ENCODE data around the gene COG5. TPM values are rescaled to one million over a fixed set of nuclear protein-coding genes. Genes with fewer than 3 reads are reported as not detected.
A peak's percentile ranks its signal among the peaks of the same experiment; 100 is the strongest.

COG5 gene
- polyA plus RNA-seq, 1 of the 3 experiments (the other 2 are of a cell fraction) = 21.2 TPM

DNA sequence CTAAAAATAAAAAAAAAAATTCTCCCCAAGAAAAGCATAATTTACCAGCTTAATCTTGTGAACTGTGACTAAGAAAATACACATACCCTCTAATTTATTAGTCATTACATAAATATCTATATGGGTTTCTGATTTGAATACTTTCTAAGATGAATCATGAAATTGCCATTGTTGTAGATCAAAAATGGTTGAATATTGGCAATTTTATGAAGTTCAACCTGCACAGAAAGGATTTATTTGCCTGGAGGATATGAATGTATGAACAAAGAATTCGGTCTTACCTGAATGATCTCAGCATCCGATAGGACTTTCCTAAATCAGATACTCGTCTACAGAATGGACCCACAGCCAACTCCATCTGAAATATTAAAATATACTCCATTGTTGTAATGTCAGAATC lies 333.4 kb downstream of the COG5 start (continued):
- TF ChIP-seq, protein P1, sequence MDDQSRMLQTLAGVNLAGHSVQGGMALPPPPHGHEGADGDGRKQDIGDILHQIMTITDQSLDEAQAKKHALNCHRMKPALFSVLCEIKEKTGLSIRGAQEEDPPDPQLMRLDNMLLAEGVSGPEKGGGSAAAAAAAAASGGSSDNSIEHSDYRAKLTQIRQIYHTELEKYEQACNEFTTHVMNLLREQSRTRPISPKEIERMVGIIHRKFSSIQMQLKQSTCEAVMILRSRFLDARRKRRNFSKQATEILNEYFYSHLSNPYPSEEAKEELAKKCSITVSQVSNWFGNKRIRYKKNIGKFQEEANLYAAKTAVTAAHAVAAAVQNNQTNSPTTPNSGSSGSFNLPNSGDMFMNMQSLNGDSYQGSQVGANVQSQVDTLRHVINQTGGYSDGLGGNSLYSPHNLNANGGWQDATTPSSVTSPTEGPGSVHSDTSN (IDR thresholded peaks at IDR 0.05) = no peak
- no peak for TF ChIP-seq GATA2 (CRISPR knock-in tag; IDR thresholded peaks at IDR 0.05)
- no peak for TF ChIP-seq NRF1 (IDR thresholded peaks at IDR 0.05; ENCODE audit: low read depth, low read length)
- TF ChIP-seq FOSL2 (IDR thresholded peaks at IDR 0.05; ENCODE audit: borderline replicate concordance, low read depth) = peak; percentile 72
- TF ChIP-seq, protein P2, sequence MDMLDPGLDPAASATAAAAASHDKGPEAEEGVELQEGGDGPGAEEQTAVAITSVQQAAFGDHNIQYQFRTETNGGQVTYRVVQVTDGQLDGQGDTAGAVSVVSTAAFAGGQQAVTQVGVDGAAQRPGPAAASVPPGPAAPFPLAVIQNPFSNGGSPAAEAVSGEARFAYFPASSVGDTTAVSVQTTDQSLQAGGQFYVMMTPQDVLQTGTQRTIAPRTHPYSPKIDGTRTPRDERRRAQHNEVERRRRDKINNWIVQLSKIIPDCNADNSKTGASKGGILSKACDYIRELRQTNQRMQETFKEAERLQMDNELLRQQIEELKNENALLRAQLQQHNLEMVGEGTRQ (IDR thresholded peaks at IDR 0.05; ENCODE audit: borderline replicate concordance, low read depth, low read length) = no peak
- TF ChIP-seq RXRA (IDR thresholded peaks at IDR 0.05; ENCODE audit: borderline replicate concordance, low read depth) = no peak
- TF ChIP-seq ELF1 (IDR thresholded peaks at IDR 0.05) = no peak
- TF ChIP-seq JUND (IDR thresholded peaks at IDR 0.05) = peak; percentile 79
- TF ChIP-seq NFIC (IDR thresholded peaks at IDR 0.05; ENCODE audit: borderline replicate concordance) = no peak
- TF ChIP-seq RAD21 (IDR thresholded peaks at IDR 0.05; ENCODE audit: low read length) = no peak
- TF ChIP-seq FOXJ3 (CRISPR knock-in tag; IDR thresholded peaks at IDR 0.05) = no peak

DNA sequence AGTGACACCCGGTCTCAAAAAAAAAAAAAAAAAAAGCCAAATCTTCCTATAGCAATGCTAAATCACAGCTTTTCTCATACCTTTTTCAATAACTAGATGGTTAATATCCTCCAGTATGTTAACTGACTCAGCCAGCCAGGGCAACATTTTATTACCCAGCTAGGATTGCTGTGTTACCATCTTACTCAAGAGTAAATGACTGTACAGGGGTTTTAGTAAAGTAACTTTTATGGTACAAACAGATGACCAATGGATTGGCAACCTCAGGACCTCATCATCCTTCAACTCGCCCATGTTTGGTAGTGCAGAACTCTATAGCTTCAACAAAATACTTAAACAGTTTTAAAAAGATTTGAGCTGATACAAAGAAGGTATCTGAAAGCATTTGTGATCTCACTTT lies 335.4 kb downstream of the COG5 start:
- TF ChIP-seq, protein P3, sequence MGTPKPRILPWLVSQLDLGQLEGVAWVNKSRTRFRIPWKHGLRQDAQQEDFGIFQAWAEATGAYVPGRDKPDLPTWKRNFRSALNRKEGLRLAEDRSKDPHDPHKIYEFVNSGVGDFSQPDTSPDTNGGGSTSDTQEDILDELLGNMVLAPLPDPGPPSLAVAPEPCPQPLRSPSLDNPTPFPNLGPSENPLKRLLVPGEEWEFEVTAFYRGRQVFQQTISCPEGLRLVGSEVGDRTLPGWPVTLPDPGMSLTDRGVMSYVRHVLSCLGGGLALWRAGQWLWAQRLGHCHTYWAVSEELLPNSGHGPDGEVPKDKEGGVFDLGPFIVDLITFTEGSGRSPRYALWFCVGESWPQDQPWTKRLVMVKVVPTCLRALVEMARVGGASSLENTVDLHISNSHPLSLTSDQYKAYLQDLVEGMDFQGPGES (IDR thresholded peaks at IDR 0.05; ENCODE audit: low read depth, low read length) = no peak
- TF ChIP-seq SMC3 (IDR thresholded peaks at IDR 0.05; ENCODE audit: low read depth, low read length) (no peak), JUND (IDR thresholded peaks at IDR 0.05) (no peak), EP300 (IDR thresholded peaks at IDR 0.05; ENCODE audit: borderline replicate concordance in 1 of 2, low read depth in 1 of 2, low read length in 1 of 2) (no peak), GABPA (IDR thresholded peaks at IDR 0.05; ENCODE audit: low read depth) (no peak), NFIC (IDR thresholded peaks at IDR 0.05; ENCODE audit: borderline replicate concordance) (no peak), RXRA (IDR thresholded peaks at IDR 0.05; ENCODE audit: borderline replicate concordance, low read depth) (no peak), FOXJ3 (CRISPR knock-in tag; IDR thresholded peaks at IDR 0.05) (no peak), MXI1 (IDR thresholded peaks at IDR 0.05; ENCODE audit: low read depth, low read length) (no peak), YY1 (IDR thresholded peaks at IDR 0.05; ENCODE audit: low read depth) (no peak), TCF12 (IDR thresholded peaks at IDR 0.05) (no peak), RCOR1 (IDR thresholded peaks at IDR 0.05; ENCODE audit: low read length) (no peak), FOXM1 (IDR thresholded peaks at IDR 0.05; ENCODE audit: low read depth) (no peak), GATA2 (CRISPR knock-in tag; IDR thresholded peaks at IDR 0.05) (no peak), RAD21 (IDR thresholded peaks at IDR 0.05; ENCODE audit: low read length) (no peak), FOSL2 (IDR thresholded peaks at IDR 0.05; ENCODE audit: borderline replicate concordance, low read depth) (no peak), CHD2 (IDR thresholded peaks at IDR 0.05; ENCODE audit: low read length, partially characterized antibody) (no peak), EZH2phosphoT487 (IDR thresholded peaks at IDR 0.05; ENCODE audit: borderline replicate concordance, low read depth) (no peak)
- TF ChIP-seq, protein P4, sequence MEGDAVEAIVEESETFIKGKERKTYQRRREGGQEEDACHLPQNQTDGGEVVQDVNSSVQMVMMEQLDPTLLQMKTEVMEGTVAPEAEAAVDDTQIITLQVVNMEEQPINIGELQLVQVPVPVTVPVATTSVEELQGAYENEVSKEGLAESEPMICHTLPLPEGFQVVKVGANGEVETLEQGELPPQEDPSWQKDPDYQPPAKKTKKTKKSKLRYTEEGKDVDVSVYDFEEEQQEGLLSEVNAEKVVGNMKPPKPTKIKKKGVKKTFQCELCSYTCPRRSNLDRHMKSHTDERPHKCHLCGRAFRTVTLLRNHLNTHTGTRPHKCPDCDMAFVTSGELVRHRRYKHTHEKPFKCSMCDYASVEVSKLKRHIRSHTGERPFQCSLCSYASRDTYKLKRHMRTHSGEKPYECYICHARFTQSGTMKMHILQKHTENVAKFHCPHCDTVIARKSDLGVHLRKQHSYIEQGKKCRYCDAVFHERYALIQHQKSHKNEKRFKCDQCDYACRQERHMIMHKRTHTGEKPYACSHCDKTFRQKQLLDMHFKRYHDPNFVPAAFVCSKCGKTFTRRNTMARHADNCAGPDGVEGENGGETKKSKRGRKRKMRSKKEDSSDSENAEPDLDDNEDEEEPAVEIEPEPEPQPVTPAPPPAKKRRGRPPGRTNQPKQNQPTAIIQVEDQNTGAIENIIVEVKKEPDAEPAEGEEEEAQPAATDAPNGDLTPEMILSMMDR (IDR thresholded peaks at IDR 0.05) = no peak
- TF ChIP-seq, protein P5, sequence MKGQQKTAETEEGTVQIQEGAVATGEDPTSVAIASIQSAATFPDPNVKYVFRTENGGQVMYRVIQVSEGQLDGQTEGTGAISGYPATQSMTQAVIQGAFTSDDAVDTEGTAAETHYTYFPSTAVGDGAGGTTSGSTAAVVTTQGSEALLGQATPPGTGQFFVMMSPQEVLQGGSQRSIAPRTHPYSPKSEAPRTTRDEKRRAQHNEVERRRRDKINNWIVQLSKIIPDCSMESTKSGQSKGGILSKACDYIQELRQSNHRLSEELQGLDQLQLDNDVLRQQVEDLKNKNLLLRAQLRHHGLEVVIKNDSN (IDR thresholded peaks at IDR 0.05; ENCODE audit: borderline replicate concordance, low read depth) = no peak
- no peaks in the 10 kb centered on the region for H3K9me3 ChIP-seq
- peaks cover 0 to 14% of the 10 kb centered on the region in 2 experiments for H3K36me3 ChIP-seq (replicated peaks in 1 of 2; ENCODE audit: control insufficient read depth in 1 of 2, insufficient read depth in 2 of 2, low read length in 1 of 2)
- CTCF ChIA-PET = interaction anchor here (0.7 to 1.2 kb wide), 4 partner anchors 15 to 280 kb away, joined by 3 to 4 read pairs (median 3); no protein-coding TSS in a partner anchor
- H3K4me1 ChIP-seq (ENCODE audit: control insufficient read depth in 1 of 2, insufficient read depth in 2 of 2, low read depth in 1 of 2, low read length in 1 of 2) = peaks cover 0 to 14% of the 10 kb centered on the region in 2 experiments; a peak in 1 of 4 replicates
- no peaks in the 10 kb centered on the region for H4K20me1 ChIP-seq (ENCODE audit: insufficient read depth)
- no peak overlapping the region for H3K27ac ChIP-seq (ENCODE audit: low read depth in 2 of 2, low read length in 1 of 2)
- WGBS (ENCODE audit: low lambda C conversion rate) = 98% methylated on average over 2 of the region's 2 CpGs
- DNase-seq = no peak
- H3K27me3 ChIP-seq (ENCODE audit: insufficient read depth) = no peaks in the 10 kb centered on the region
- no peak overlapping the region for H2AFZ ChIP-seq (ENCODE audit: low read depth)
- no peaks in the 10 kb centered on the region for H3K79me2 ChIP-seq (ENCODE audit: insufficient read depth)
- no peak overlapping the region for H3K4me3 ChIP-seq (ENCODE audit: low read depth in 2 of 2, low read length in 1 of 2)
- H3K9ac ChIP-seq = no peak overlapping the region
- H3K4me2 ChIP-seq = no peak overlapping the region
- H3K9me2 ChIP-seq = no peaks in the 10 kb centered on the region
- peaks cover 19% of the 10 kb centered on the region for H3F3A ChIP-seq (replicated peaks; ENCODE audit: insufficient read depth)
- POLR2A ChIA-PET = no interaction called here

All from SK-N-SH (cell line).